Chondrocyte (in vitro differentiated cells): ENCODE results near the gene RTP5. TPM values are rescaled to one million over a fixed set of nuclear protein-coding genes. Genes with fewer than 3 reads are reported as not detected.

Experiments used
- DNase-seq: peaks from one replicate; pipeline ENCODE4 v3.0.0; 2021; ENCODE audit warnings: mixed read lengths, low spot score
- H3K27ac Mint-ChIP-seq: one replicate; pipeline ENCODE4 v1.8.0; 2021; ENCODE audit warnings: mild to moderate bottlenecking, moderate library complexity, mixed read lengths; ENCODE audit not compliant: unreplicated experiment
- H3K27me3 Mint-ChIP-seq: 2 replicates; pipeline ENCODE4 v1.8.0; 2021; ENCODE audit warnings: low read depth, mixed read lengths
- H3K36me3 Mint-ChIP-seq: 2 replicates; pipeline ENCODE4 v1.8.0; 2021; ENCODE audit warnings: low read depth, mixed read lengths
- H3K4me1 Mint-ChIP-seq: 2 replicates; pipeline ENCODE4 v1.8.0; 2021; ENCODE audit warnings: low read depth, mild to moderate bottlenecking, mixed read lengths
- H3K4me3 Mint-ChIP-seq: one replicate; pipeline ENCODE4 v1.8.0; 2021; ENCODE audit warnings: mild to moderate bottlenecking, moderate library complexity, mixed read lengths; ENCODE audit not compliant: unreplicated experiment
- H3K9me3 Mint-ChIP-seq: 2 replicates; pipeline ENCODE4 v1.8.0; 2021; ENCODE audit warnings: low read depth, mixed read lengths
- CTCF ChIP-seq: fragments of 200-600 bp; sonication (generic); IDR thresholded peaks from 2 replicates; pipeline ENCODE4 v1.5.0; 2021; ENCODE audit warnings: antibody characterized with exemption, mild to moderate bottlenecking, moderate library complexity
- total RNA-seq: library from RNA; stranded (reverse); gene quantifications from 3 replicates; pipeline ENCODE4 v1.2.1, GENCODE V29; 2021

Gene RTP5
- total RNA-seq, 1 donor from 2014 or later: not detected

DNA sequence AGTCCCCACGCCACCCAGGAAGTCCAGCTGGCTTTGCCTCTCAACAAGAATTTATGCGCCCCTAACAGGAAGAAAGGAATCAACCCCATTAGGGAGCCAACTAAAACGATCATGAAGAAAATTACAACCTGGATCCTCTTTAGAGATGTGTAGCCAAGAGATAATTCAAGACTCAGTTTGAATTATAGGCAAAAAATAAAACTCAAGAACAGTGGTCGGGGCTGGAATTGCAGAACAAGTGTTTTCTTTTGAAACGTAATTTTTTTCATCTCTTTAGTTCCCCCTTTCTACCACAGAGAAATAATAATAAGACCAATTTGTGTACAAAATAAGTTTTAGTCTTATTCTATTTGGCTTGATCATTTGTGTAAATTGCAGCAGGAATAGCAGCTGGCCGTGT lies 33.2 kb upstream of the RTP5 start:
- H3K27ac Mint-ChIP-seq: no peak overlapping the region
- no peaks in the 10 kb centered on the region for H3K36me3 Mint-ChIP-seq
- no peak overlapping the region for H3K4me3 Mint-ChIP-seq
- DNase-seq: no peak
- H3K4me1 Mint-ChIP-seq: peaks cover 19% of the 10 kb centered on the region
- TF ChIP-seq CTCF: peak; percentile 44
- peaks cover 23% of the 10 kb centered on the region for H3K27me3 Mint-ChIP-seq
- H3K9me3 Mint-ChIP-seq: peaks cover 7% of the 10 kb centered on the region

GRCh38 chr2:241837197-241837965 lies 32.1 kb upstream of the RTP5 start:
- peaks cover 2% of the 10 kb centered on the region for H3K9me3 Mint-ChIP-seq

GRCh38 chr2:241841181-241842066 lies 28.1 kb upstream of the RTP5 start:
- H3K9me3 Mint-ChIP-seq: no peaks in the 10 kb centered on the region
- no peak for DNase-seq
- peaks cover 28% of the 10 kb centered on the region for H3K27me3 Mint-ChIP-seq
- H3K36me3 Mint-ChIP-seq: no peaks in the 10 kb centered on the region
- no peak overlapping the region for H3K4me3 Mint-ChIP-seq
- no peak overlapping the region for H3K27ac Mint-ChIP-seq
- no peak for TF ChIP-seq CTCF
- peaks cover 21% of the 10 kb centered on the region for H3K4me1 Mint-ChIP-seq

More at GRCh38 chr2:241837197-241837965, 32.1 kb upstream of the RTP5 start:
- Mint-ChIP-seq H3K4me3 (no peak overlapping the region), H3K27ac (no peak overlapping the region), H3K36me3 (no peaks in the 10 kb centered on the region), H3K27me3 (peaks cover 23% of the 10 kb centered on the region), H3K4me1 (peaks cover 19% of the 10 kb centered on the region)
- no peak for DNase-seq
- no peak for TF ChIP-seq CTCF

DNA sequence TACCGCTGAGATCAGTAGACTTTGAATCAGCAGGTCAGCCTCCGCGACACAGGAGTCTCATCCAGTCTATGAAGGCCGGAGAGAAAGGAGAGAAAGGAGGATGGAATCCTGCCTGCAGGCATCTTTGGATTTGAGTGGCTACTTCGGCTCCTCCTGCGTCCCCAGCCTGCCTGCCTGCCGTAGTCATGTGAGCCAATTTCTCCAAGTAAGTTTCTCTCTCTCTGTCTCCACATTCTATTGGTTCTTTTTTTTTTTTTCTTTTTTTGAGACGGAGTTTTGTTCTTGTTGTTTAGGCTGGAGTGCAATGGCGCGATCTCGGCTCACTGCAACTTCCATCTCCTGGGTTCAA lies 27.5 kb upstream of the RTP5 start:
- no peak overlapping the region for H3K27ac Mint-ChIP-seq
- no peak for DNase-seq

More for the DNA sequence above, 27.5 kb upstream of the RTP5 start:
- no peak overlapping the region for H3K4me3 Mint-ChIP-seq
- H3K4me1 Mint-ChIP-seq: peaks cover 18% of the 10 kb centered on the region
- no peaks in the 10 kb centered on the region for H3K36me3 Mint-ChIP-seq
- TF ChIP-seq CTCF: no peak
- H3K9me3 Mint-ChIP-seq: no peaks in the 10 kb centered on the region
- peaks cover 26% of the 10 kb centered on the region for H3K27me3 Mint-ChIP-seq
